Osteoblast (primary cell): ENCODE measurements around the gene SNAI1. TPM values are rescaled to one million over a fixed set of nuclear protein-coding genes. Genes with fewer than 3 reads are reported as not detected.

Experiments used
- DNase-seq: peaks from one replicate; pipeline ENCODE4 v3.0.0; 2011; ENCODE audit warnings: low spot score, mixed read lengths; ENCODE audit not compliant: insufficient read length; ENCODE audit errors: missing footprints
- H2AFZ ChIP-seq: 2 replicates; pipeline ENCODE4 v1.6.0; 2011; ENCODE audit warnings: mild to moderate bottlenecking, low read length
- H3K27ac ChIP-seq: 2 replicates; pipeline ENCODE4 v1.5.1; 2011; ENCODE audit warnings: mild to moderate bottlenecking, low read depth, low read length, moderate library complexity
- H3K27me3 ChIP-seq: 2 replicates; pipeline ENCODE4 v1.6.0; 2012; ENCODE audit warnings: mild to moderate bottlenecking, control low read depth, inconsistent platforms, low read length, moderate library complexity; ENCODE audit not compliant: insufficient read depth
- H3K36me3 ChIP-seq: 2 replicates; pipeline ENCODE4 v1.5.1; 2011; ENCODE audit warnings: mild to moderate bottlenecking, low read length, control low read depth, moderate library complexity; ENCODE audit not compliant: insufficient read depth
- H3K4me1 ChIP-seq: 2 replicates; pipeline ENCODE4 v1.5.1; 2011; ENCODE audit warnings: mild to moderate bottlenecking, low read length, control low read depth, moderate library complexity; ENCODE audit not compliant: insufficient read depth
- H3K4me2 ChIP-seq: 2 replicates; pipeline ENCODE4 v1.6.0; 2011; ENCODE audit warnings: mild to moderate bottlenecking, low read length; ENCODE audit not compliant: insufficient read depth
- H3K4me3 ChIP-seq: fragments of 200-600 bp; sonication (generic); 3 replicates; pipeline ENCODE4 v1.5.1; 2012; ENCODE audit warnings: mild to moderate bottlenecking, low read length, inconsistent platforms; ENCODE audit not compliant: insufficient read depth
- H3K79me2 ChIP-seq: 2 replicates; pipeline ENCODE4 v1.6.0; 2012; ENCODE audit warnings: mild to moderate bottlenecking, low read length, control low read depth, inconsistent platforms; ENCODE audit not compliant: insufficient read depth
- H3K9me3 ChIP-seq: 2 replicates; pipeline ENCODE4 v1.5.1; 2011; ENCODE audit warnings: low read depth, low read length, control low read depth
- H4K20me1 ChIP-seq: 2 replicates; pipeline ENCODE4 v1.6.0; 2012; ENCODE audit warnings: mild to moderate bottlenecking, low read length, control low read depth; ENCODE audit not compliant: insufficient read depth
- total RNA-seq: library from RNA; depleted of rRNA; stranded (reverse); fragments of >200 nt; gene quantifications from 2 replicates; pipeline ENCODE4 v1.2.3, GENCODE V29; 2012
- TF ChIP-seq, protein P1 (sequence below): IDR thresholded peaks from 2 replicates; pipeline ENCODE4 v1.5.1; 2011; ENCODE audit warnings: mild to moderate bottlenecking, low read depth, low read length, moderate library complexity; ENCODE audit errors: extremely low read depth

The SNAI1 gene
- total RNA-seq, 1 donor: 1.8 TPM

DNA sequence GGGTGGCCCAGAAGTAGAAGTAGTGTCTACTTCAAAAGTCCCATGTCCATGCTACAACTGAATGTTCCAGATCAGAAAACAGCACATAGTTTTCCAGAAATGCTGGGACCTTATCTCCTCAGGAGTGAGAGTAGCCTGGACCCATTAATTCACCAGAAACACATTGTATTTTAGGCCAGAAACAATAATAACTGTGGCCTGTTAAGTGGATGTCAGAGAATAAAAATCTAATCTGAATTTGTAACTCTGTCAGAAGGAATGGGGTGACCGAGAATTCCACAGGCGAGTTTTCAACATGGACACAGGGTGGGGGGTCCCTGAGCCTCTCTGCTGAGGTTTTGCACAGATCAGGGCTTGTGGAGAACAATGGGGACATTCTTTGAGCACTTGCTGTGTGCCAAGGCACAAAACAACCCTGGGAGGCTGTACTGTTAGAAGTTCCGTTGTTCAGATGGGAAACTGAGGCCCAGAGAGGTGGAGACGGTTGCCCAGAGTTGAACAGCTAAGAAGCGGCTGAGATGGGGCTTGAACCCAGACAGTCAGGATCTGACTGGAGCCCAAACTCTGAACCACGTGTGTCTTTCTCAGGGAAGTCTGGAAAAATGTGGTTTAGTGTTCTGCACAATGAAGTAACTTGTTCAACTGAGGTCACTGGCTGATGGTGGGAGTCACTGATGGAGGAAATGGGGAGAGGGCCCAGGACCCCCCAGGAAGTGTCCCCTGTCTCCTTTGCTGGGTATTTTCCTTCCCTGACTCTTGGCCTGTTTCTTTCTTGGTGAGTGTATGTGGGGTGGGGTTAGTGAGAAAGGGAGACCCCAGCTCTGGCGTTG is 44.2 kb downstream of the SNAI1 start:
- Histone ChIP-seq H3K9me3 (peaks cover 6% of the 10 kb centered on the region), H3K36me3 (no peaks in the 10 kb centered on the region), H3K79me2 (no peaks in the 10 kb centered on the region), H3K4me3 (no peak overlapping the region), H4K20me1 (no peaks in the 10 kb centered on the region), H3K27me3 (no peaks in the 10 kb centered on the region), H3K4me1 (peaks cover 34% of the 10 kb centered on the region), H3K4me2 (no peak overlapping the region), H3K27ac (peak overlapping the region; percentile 96), H2AFZ (no peak overlapping the region)
- DNase-seq: peak; percentile 38
- TF ChIP-seq, protein P1, sequence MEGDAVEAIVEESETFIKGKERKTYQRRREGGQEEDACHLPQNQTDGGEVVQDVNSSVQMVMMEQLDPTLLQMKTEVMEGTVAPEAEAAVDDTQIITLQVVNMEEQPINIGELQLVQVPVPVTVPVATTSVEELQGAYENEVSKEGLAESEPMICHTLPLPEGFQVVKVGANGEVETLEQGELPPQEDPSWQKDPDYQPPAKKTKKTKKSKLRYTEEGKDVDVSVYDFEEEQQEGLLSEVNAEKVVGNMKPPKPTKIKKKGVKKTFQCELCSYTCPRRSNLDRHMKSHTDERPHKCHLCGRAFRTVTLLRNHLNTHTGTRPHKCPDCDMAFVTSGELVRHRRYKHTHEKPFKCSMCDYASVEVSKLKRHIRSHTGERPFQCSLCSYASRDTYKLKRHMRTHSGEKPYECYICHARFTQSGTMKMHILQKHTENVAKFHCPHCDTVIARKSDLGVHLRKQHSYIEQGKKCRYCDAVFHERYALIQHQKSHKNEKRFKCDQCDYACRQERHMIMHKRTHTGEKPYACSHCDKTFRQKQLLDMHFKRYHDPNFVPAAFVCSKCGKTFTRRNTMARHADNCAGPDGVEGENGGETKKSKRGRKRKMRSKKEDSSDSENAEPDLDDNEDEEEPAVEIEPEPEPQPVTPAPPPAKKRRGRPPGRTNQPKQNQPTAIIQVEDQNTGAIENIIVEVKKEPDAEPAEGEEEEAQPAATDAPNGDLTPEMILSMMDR: no peak

DNA sequence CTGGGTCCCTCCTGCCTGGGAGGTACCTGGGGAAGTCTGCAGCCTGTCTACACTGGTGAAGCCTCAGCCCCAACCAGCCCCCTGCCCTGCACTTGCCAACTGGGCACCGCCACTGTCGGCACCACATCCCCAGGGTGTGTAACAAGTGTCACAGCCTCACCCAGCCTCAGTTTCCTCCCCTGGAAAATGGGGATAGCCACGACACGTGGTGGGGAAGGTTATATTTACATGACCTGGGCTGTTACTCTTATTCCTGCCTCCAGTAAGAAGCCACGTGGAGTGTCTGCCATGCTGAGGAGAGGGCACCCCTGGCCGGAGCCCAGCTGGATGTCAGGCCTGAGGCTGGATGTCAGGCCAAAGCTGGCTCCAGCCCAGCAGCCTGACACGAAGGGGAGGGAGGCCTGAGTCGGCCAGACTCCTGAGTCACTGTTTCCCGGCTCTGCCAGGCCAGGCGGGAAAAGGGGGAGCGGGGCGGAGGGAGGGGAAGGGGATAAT is 44.9 kb downstream of the SNAI1 start:
- peak; percentile 99 for DNase-seq
- TF ChIP-seq, protein P1: no peak
- peaks cover 34% of the 10 kb centered on the region for H3K4me1 ChIP-seq
- H3K27me3 ChIP-seq: no peaks in the 10 kb centered on the region
- H3K9me3 ChIP-seq: peaks cover 6% of the 10 kb centered on the region
- no peaks in the 10 kb centered on the region for H4K20me1 ChIP-seq
- H3K79me2 ChIP-seq: no peaks in the 10 kb centered on the region
- peak overlapping the region; percentile 96 for H3K27ac ChIP-seq
- no peak overlapping the region for H3K4me3 ChIP-seq
- H3K4me2 ChIP-seq: no peak overlapping the region
- H2AFZ ChIP-seq: no peak overlapping the region
- no peaks in the 10 kb centered on the region for H3K36me3 ChIP-seq

DNA sequence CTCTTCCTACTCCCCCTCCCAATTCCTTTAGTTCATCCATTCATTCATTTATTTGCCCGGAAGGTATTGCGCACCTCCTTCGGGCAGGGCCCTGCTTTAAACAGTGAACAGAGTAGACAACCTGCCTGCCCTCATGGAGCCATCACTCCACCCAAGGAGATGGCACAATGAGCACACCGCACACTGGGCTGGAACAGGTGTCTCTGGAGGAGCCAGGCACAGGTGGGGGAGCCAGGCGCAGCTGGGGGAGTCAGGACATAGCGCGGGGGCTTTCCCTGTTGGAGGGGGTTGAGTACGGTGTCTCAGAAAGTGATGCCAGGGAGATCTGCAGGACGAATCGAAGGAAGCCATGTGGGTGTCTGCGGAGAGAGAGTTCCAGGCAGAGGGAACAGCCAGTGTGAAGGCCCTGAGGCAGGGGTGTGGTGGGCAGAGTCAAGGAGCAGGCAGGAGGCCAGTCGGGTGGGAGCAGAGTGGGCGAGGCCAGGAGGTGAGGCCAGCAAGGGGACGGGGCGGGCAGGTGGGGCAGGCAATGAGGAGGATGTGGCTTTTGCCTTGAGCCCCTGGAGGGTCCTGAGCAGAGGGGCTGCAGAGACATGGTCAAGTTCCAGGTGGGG is 46.4 kb downstream of the SNAI1 start:
- TF ChIP-seq, protein P1: no peak
- Histone ChIP-seq H3K9me3 (peaks cover 6% of the 10 kb centered on the region), H3K4me1 (peaks cover 46% of the 10 kb centered on the region), H3K4me2 (no peak overlapping the region), H3K27me3 (no peaks in the 10 kb centered on the region), H4K20me1 (no peaks in the 10 kb centered on the region), H3K4me3 (no peak overlapping the region), H2AFZ (no peak overlapping the region), H3K27ac (peak overlapping the region; percentile 96), H3K79me2 (no peaks in the 10 kb centered on the region), H3K36me3 (no peaks in the 10 kb centered on the region)
- DNase-seq: peak; percentile 29
